ENCODE measurements around the gene MPRIP.

The MPRIP gene

DNA sequence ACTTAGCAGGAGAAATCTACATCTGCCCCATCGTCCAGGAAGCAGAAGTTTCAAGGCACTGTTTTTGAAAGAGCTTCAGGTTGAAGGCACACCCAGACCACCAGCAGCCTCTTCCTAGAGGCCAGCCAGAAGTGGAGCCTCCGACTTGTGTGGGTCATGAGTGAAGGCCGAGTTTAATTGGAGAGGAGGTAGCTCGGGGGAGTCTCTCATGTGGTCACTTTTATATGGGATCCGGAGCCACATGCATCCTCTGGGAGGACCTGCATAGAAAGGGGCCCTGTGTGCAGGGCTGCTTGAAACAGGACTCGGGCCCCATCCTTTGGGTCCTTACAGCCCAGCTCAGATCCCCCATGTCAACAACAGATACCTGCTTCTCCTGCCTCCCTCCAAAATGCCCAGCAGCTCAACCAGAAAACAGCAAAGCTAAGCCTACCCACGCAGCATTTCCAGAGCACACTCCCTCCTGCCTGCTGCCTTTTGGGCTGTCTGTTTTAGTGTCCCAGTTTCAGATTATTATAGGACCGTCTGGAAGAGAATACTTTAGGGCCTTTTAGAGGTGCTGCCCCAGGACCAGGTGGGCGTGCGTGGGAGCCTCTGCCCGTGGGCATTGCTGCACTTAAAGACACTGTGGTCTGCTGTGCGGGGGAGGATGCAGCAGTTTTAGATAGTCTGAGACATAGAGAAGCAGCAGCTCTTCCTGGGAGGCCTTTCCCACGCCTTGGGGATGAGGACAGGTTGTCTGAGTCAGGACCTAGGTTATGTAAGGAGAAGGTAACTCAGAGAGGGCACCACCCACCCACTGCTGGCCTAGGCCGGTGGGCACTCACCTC is 29.5 kb downstream of the MPRIP start:
- no peak for DNase-seq (ENCODE audit: low read depth)
- TF ChIP-seq, protein P1, sequence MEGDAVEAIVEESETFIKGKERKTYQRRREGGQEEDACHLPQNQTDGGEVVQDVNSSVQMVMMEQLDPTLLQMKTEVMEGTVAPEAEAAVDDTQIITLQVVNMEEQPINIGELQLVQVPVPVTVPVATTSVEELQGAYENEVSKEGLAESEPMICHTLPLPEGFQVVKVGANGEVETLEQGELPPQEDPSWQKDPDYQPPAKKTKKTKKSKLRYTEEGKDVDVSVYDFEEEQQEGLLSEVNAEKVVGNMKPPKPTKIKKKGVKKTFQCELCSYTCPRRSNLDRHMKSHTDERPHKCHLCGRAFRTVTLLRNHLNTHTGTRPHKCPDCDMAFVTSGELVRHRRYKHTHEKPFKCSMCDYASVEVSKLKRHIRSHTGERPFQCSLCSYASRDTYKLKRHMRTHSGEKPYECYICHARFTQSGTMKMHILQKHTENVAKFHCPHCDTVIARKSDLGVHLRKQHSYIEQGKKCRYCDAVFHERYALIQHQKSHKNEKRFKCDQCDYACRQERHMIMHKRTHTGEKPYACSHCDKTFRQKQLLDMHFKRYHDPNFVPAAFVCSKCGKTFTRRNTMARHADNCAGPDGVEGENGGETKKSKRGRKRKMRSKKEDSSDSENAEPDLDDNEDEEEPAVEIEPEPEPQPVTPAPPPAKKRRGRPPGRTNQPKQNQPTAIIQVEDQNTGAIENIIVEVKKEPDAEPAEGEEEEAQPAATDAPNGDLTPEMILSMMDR (conservative IDR thresholded peaks at IDR 0.05; ENCODE audit: low read depth, low read length) = no peak

DNA sequence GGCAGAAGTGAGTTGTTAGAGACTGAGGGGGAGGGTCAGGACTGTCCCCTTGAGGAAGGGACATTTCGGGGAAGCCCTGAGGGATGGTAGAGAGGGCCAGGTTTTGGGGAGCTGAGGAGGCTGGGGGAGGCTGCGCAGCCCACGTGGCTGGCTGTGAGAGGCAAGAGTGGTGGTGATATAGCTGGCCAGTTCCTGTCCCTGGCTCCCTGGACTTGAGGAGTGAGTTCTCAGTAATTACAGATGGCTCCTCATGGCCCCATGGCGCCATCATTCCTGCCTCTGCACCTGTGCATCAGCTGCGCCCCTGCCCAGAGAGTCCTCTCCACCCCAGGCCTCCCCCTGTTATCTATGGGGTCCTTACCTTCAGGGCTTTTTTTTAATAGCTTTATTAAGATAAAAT is 30.3 kb downstream of the MPRIP start:
- DNase-seq (ENCODE audit: low read depth) = no peak
- no peak overlapping the region for H3K4me3 ChIP-seq (ENCODE audit: low read depth, low read length)
- TF ChIP-seq, protein P1 (conservative IDR thresholded peaks at IDR 0.05; ENCODE audit: low read depth, low read length) = no peak

More for the DNA sequence above, 29.5 kb downstream of the MPRIP start:
- H3K4me3 ChIP-seq (ENCODE audit: low read depth, low read length) = no peak overlapping the region

DNA sequence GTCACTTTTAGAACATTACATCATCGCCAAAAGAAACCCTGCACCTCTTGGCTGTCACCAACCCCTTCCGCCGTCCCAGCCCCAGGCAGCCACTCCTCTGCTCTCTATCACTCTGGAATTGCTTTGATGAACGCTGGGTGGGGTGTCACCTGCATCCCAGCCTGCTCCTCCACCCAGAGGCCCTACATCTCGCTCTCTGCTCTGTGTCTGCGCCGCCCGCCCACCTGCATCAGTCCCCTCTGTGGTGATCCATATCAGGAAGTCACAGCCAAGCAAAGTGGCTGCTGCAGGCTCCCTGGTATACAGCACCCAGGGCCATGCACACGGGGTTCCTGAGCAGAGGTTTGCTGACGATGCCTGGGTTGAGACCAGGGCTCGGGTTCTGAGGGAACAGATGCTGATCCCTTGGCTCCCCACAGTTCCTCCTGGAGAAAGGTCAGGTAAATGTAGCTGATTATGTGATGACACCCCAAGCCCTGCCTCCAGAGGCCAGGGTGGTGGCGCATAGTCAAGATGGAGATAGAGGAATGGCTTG is 30.8 kb downstream of the MPRIP start:
- TF ChIP-seq, protein P1 (conservative IDR thresholded peaks at IDR 0.05; ENCODE audit: low read depth, low read length) = no peak
- DNase-seq (ENCODE audit: low read depth) = no peak
- H3K4me3 ChIP-seq (ENCODE audit: low read depth, low read length) = no peak overlapping the region

DNA sequence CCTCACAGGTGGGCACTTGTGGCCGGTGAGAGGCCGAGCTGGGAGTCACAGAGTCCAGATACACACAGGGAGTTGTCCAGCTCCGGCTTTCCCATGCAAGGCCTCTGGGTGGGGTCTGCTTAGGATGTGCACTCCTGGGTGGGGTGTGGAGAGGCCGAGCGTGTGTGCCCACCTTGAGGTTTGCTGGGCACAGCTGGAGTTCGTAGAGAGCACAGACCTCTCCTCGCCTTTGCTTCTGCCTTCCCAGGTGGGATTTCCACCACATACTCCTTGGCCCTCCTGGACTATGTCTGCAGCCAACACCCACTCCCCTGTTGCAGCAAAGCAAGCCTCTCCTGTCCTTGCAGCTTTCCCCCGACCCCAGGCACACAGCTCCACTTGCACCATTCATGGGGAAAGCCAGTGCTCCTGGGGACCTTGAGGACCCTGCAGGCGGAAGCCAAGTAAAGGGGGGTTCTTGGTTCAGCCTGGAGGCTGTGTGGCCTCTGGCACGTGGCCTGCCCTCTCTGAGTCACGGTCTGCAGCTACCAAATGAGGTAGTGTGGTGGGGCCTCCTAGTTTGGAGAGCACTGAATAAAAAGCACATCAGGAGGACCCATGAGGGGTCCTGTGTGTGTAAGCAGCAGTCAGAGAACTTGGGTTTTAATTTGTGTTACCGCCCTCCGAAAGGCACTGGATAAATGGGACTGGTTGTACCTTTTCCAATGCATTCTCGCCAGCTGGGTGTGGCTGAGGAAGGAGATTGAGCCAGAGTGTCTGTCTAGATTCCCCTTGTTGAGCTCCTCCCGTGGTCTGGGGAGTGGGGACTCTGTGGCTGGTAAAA is 31.5 kb downstream of the MPRIP start:
- no peak overlapping the region for H3K4me3 ChIP-seq (ENCODE audit: low read depth, low read length)
- DNase-seq (ENCODE audit: low read depth) = peak; percentile 25
- TF ChIP-seq, protein P1 (conservative IDR thresholded peaks at IDR 0.05; ENCODE audit: low read depth, low read length) = no peak

DNA sequence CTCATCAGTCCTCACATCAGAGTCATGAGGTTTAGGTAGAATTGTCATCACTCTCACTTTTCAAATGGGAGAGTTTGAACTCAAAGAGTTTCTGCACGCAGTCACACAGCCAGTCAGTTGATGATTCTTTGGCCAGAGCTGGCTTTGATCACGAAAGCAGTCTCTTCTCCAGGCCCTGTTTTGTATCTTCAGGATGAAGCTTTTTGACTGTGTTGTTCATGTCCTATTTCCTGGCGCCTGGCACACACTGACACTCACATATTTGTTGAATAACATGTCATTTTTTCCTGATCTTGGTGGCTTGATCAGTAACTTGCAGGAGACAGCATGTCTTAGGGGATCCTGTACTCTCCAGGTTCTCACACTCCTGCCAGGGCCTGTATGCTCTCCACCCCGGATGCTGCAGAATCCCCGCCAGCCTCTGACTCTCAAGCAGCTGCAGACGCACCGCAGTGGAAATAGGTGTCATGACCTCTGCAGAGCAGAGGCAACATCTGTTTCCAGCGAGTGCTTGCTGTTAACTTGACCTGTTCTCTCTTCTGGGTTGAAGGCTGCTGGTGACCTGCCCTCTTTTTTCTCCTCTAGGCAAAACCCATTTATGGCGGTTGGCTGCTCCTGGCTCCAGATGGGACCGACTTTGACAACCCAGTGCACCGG is 33.0 kb downstream of the MPRIP start:
- peak; percentile 96 for DNase-seq (ENCODE audit: low read depth)
- no peak overlapping the region for H3K4me3 ChIP-seq (ENCODE audit: low read depth, low read length)
- TF ChIP-seq, protein P1 (conservative IDR thresholded peaks at IDR 0.05; ENCODE audit: low read depth, low read length) = no peak

DNA sequence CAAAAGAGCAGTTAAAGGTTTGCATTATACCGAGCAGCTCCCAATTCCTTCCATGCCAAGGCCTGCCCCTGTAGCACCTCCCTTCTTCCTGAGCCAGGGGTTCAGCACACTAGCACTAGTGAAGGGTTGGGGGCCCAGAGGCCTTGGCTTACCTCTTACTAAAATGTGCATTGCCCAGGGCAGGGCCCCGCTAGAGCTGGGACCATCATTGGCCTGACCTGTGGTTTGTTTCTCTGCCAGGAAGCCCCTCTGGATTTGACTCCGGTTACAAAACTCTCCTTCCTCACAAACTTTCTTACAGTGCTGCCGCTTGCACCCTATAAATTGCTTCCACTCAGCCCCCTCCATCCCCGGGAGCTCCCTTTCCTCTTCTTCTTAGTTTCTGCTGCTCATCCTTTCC is 33.8 kb downstream of the MPRIP start:
- DNase-seq (ENCODE audit: low read depth) = no peak
- TF ChIP-seq, protein P1 (conservative IDR thresholded peaks at IDR 0.05; ENCODE audit: low read depth, low read length) = no peak
- no peak overlapping the region for H3K4me3 ChIP-seq (ENCODE audit: low read depth, low read length)

All from choroid plexus epithelial cell (primary cell).